ENCODE data around the gene ADGRG6.
"Not testable (repeated sequence)": the region's sequence is repeated elsewhere in the genome, so short reads cannot be mapped to it uniquely, and the experiment has no call there.

ADGRG6 gene

DNA sequence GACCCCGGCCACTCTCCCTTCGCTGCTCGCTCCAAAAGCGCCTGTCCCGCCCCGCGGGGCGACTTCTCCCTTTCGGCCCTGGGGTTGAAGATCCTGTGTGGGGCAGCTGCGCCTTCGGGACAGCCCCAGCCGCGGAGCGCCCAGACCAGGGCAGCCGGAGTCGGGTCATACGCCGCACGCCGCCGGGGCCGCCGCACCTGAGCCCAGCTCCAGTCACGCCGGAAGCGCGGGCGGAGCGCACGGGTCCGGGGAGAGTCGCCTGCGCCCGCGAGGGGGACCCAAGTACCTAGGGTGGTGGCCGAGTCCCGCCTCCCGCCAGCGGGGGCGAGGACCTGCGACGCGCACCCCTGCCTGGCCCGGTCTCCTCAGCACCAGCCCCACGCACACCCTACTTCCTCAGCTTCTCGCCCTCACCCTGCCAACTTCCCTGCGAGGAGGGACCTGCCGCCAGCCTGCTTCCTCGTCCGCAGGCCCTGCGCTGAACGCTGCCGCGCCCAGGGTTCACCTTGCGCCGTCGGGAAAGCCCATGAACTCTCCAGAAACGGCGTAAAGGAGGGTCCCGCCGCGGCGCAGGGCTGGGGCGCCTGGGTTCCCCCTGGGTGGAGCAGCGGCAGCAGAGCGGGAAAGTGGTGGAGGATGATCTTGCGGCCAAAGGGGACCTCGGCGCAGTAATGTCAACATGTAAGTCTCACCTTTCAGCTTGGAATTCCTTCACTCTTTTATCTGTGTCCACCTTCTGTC is at the start of gene ADGRG6:
TSS of gene ADGRG6 (plus strand) at position 357 of the 741 bp plus-strand sequence. CDS start at position 680, 323 bp downstream.
- no peak for DNase-seq (ENCODE audit: low read depth, low spot score)

DNA sequence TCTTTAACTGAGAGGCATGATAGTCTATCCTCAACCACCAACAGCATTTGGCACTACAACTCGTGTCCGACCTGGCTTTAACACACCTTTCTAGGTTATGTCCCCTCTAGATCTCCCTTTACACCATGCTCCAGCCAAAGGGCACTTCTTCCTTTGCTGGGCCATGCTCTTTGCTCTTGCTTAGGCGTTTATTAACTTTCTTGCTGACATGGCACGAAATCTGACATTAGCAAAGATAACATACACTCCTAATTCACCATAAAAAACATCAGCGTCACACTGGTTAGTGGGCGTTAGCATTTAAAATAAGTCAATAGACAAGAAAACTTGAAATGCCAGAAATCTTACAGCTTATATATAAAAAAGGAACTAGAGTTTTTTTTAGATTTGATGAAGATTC is 47.3 kb upstream of the ADGRG6 start:
- no peak for DNase-seq (ENCODE audit: low read depth, low spot score)

DNA sequence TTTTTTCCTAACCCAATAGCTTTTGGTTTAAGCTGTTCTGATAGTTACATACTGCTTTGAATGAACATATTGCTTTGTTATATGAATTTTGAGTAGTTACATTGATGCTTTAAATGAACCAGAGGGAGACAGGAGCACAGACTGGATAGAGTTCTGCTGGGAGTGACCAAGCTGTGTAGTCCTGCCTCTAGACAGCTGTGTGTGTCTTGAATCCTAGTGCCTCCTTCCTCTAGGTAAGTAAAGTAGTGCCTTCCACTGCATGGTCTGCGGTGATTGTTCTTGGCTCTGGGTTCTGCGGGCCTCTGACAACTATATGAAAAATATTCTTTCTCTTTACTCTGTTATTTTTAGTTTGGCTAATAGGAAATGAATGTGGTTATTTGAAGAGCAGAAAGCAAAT is 46.0 kb upstream of the ADGRG6 start:
- no peak for DNase-seq (ENCODE audit: low read depth, low spot score)

DNA sequence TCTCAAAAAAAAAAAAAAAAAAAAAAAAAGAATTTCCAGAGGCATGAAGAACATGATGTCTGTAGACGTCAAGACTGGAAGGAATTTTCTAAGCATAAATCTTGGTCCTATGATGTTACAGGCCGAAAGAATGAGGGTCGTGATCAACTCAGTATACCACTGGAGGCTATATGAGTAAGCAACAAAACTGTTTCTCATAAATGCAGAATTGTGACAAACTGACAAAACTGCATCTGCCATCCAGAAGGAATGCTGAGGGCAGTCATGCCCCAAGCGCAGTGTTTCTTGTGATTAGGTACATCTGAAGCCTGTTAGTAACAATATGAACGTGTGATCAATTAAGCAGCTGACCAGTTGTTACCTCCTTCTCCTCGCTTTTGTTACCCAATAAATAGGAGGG is 43.5 kb upstream of the ADGRG6 start:
- no peak for DNase-seq (ENCODE audit: low read depth, low spot score)

GRCh38 chr6:142258757-142259156 is 43.0 kb upstream of the ADGRG6 start:
- no peak for DNase-seq (ENCODE audit: low read depth, low spot score)

DNA sequence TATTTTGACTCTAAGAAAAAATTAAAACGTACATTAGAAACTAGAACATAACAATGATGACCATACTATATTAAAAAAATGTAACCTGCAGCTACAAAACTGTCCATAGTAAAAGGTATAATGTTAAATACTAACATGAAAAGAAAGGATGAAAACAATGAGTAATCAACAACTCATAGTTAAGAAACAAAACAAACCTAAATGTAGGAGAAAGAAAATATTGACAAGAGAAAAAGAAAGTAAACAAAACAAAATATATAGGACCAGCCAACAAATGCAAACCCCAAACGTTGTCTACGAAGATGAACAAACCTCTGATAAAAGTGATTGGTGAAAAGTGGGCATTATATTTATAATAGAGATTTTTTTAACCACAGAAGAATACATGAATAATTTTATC is 41.1 kb upstream of the ADGRG6 start:
- DNase-seq (ENCODE audit: low read depth, low spot score) = no peak

- no peak for DNase-seq (ENCODE audit: low read depth, low spot score)
Observed at GRCh38 chr6:142262231-142262630, 39.6 kb upstream of the ADGRG6 start.

- no peak for DNase-seq (ENCODE audit: low read depth, low spot score)
Observed at GRCh38 chr6:142265476-142265875, 36.3 kb upstream of the ADGRG6 start.

- DNase-seq (ENCODE audit: low read depth, low spot score) = no peak
Observed at GRCh38 chr6:142266060-142266459, 35.7 kb upstream of the ADGRG6 start.

DNA sequence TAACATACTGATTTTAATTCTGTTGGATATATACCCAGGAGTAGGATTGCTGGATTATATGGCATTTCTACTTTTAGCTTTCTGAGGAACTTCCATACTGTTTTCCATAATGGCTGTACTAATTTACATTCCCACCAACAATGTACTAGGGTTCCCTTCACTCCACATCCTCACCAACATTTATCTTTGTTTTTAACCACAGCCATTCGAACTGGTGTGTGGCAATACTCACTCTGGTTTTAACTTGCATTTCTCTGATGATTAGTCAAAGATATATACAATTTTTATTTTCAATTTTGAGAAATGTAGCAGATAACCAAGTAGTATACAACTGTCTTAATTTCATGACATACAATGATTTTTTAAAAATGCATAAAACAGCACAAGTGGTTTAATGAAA is 30.3 kb upstream of the ADGRG6 start:
- DNase-seq (ENCODE audit: low read depth, low spot score) = no peak

DNA sequence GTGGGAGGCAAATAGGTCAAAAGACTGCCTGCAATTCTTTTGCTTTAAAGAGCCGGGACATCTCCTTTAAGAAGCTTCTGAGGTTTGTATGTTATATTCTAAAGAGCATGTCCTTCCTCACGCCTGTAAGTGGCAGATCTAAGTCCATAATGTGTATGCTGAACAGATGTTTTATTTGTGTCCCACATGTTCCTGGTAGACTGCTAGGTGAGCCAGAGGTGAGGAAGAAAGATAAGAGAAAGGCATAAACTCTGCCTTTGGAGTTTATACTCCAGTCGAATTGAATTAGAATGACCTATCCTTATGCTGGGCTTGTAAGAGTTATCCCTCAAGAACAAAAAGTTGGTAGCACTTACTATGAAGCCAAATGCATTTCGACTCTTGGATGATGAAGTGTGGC is 27.2 kb upstream of the ADGRG6 start:
- DNase-seq (ENCODE audit: low read depth, low spot score) = no peak

- no peak for DNase-seq (ENCODE audit: low read depth, low spot score)
Observed at GRCh38 chr6:142275236-142276006, 26.4 kb upstream of the ADGRG6 start.

- no peak for DNase-seq (ENCODE audit: low read depth, low spot score)
Observed at GRCh38 chr6:142276256-142276655, 25.6 kb upstream of the ADGRG6 start.

GRCh38 chr6:142279350-142280180 is 22.2 kb upstream of the ADGRG6 start:
- DNase-seq (ENCODE audit: low read depth, low spot score) = no peak

DNA sequence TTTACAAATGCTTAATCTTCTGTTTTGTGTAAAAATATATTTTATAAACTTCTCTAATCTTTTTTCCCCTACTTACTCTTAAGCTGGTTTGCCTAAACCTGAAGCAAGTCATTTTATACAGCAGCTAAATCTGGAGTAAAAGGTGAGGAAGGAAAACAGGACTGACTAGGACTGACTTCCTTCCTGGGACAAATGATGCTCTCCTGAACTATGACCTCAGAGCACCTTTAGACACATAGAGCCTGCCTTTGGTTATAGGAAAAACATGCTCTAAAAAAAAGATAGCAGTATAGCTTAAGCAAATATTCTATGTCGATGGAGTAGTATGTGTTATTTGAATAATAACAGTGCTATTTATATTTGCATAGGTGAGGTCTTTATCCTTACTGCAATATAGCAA is 21.5 kb upstream of the ADGRG6 start:
- no peak for DNase-seq (ENCODE audit: low read depth, low spot score)

GRCh38 chr6:142280927-142281326 is 20.9 kb upstream of the ADGRG6 start:
- no peak for DNase-seq (ENCODE audit: low read depth, low spot score)

DNA sequence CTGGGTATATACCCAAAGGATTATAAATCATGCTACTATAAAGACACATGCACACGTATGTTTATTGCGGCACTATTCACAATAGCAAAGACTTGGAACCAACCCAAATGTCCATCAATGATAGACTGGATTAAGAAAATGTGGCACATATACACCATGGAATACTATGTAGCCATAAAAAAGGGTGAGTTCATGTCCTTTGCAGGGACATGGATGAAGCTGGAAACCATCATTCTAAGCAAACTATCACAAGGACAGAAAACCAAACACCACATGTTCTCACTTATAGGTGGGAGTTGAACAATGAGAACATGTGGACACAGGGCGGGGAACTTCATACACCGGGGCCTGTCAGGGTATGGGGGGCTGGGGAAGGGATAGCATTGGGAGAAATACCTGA is 18.7 kb upstream of the ADGRG6 start:
- DNase-seq (ENCODE audit: low read depth, low spot score) = not testable (repeated sequence)

GRCh38 chr6:142284419-142284818 is 17.4 kb upstream of the ADGRG6 start:
- no peak for DNase-seq (ENCODE audit: low read depth, low spot score)

GRCh38 chr6:142285235-142286087 is 16.3 kb upstream of the ADGRG6 start:
- DNase-seq (ENCODE audit: low read depth, low spot score) = no peak

DNA sequence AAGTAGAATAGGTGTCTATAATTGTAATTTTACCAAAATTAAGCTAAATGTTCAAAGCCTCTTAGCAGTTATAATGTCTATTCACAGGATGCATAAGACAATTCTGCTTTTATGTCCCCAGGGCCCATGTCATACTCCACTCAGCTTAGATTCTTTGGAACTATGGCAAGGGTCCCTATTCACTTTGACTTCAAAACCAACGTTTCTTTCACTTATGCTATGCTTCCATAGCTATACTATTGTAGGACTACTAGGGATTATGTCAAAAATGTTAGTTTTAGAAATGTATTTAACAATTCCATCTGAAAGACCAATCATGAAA is 15.8 kb upstream of the ADGRG6 start:
- DNase-seq (ENCODE audit: low read depth, low spot score) = no peak

GRCh38 chr6:142289687-142290086 is 12.1 kb upstream of the ADGRG6 start:
- DNase-seq (ENCODE audit: low read depth, low spot score) = no peak
